ENCODE data around the gene KCP.

Gene KCP

DNA sequence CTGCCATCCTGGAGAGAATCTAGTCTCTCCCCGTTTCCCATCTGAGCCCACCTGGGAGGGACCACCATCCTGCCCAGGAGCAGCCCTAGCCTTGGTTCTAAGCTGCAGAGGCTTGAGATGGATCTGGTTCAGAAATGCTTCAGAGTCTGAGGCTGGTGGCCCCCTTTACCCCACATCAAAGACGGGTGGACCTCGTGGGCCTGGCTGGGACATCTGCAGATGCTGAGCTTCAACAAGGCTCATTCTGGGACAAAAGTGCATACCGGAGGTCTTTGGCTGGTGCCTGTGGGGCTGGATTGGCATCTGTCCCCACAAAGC lies 22.3 kb upstream of the KCP start:
- Histone ChIP-seq H3K27ac (ENCODE audit: low read depth, low read length) (no peak overlapping the region), H3K9ac (ENCODE audit: low read length in 5 of 5) (no peak overlapping the region), H3K27me3 (ENCODE audit: control insufficient read depth in 5 of 5, insufficient read depth in 4 of 5, low read length in 5 of 5) (peaks cover 6 to 32% (median 18%) of the 10 kb centered on the region in 5 donors), H3K4me1 (ENCODE audit: control insufficient read depth in 5 of 5, insufficient read depth in 5 of 5, low read length in 5 of 5) (peaks cover 1 to 27% (median 18%) of the 10 kb centered on the region in 5 donors), H3K4me3 (ENCODE audit: low read depth in 1 of 5, low read length in 5 of 5) (no peak overlapping the region), H3K36me3 (ENCODE audit: control insufficient read depth in 5 of 5, insufficient read depth in 5 of 5, low read length in 5 of 5) (no peaks in the 10 kb centered on the region), H3K9me3 (ENCODE audit: control insufficient read depth in 5 of 5, low read length in 5 of 5) (no peaks in the 10 kb centered on the region)

DNA sequence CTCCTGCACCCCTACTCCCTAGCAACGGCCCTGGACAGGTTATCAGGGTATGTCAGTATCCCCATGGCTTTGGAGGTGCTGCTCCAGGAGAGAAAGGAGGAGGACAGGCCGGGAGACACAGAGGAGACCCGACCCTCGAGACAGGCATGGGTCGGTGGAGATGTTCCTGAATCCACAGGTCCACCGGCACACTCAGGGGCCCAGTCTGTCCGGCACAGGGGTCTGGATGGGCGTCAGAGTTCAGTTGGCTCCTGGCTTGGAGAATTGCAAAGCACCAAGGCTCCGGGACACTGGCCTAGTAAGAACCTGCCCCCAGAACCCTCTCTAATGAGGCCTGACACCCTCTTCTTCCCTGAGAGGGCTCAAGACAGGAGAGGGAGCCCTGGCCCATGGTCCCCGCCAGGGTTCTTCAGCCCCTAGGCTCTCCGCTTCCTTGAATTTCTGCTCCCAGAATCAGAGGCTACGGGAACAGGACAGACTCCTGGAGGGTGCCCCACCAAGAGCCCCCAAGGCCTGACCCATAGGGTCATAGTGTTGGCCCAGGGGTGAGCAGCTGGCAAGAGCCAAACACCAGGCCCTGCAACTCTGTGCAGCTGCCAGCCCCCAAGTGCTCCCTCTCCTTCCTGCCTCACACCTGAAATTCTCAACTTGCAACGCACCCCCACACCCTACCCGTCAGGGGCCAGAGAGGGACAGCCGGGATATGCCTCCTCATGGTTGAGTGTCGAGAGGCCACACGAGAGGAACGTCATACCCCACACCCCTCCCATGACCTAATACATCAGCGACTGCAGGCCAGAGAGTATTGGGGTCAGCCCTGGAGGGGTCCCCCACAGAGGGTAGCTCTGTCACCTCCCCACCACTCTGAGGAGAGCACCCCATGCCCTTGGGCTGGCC lies 21.7 kb upstream of the KCP start:
- Histone ChIP-seq H3K4me3 (ENCODE audit: low read depth in 1 of 5, low read length in 5 of 5) (no peak overlapping the region), H3K9me3 (ENCODE audit: control insufficient read depth in 5 of 5, low read length in 5 of 5) (no peaks in the 10 kb centered on the region), H3K27me3 (ENCODE audit: control insufficient read depth in 5 of 5, insufficient read depth in 4 of 5, low read length in 5 of 5) (peaks cover 5 to 28% (median 18%) of the 10 kb centered on the region in 5 donors), H3K4me1 (ENCODE audit: control insufficient read depth in 5 of 5, insufficient read depth in 5 of 5, low read length in 5 of 5) (peaks cover 1 to 21% (median 13%) of the 10 kb centered on the region in 5 donors), H3K9ac (ENCODE audit: low read length in 5 of 5) (no peak overlapping the region), H3K27ac (ENCODE audit: low read depth, low read length) (no peak overlapping the region), H3K36me3 (ENCODE audit: control insufficient read depth in 5 of 5, insufficient read depth in 5 of 5, low read length in 5 of 5) (no peaks in the 10 kb centered on the region)

DNA sequence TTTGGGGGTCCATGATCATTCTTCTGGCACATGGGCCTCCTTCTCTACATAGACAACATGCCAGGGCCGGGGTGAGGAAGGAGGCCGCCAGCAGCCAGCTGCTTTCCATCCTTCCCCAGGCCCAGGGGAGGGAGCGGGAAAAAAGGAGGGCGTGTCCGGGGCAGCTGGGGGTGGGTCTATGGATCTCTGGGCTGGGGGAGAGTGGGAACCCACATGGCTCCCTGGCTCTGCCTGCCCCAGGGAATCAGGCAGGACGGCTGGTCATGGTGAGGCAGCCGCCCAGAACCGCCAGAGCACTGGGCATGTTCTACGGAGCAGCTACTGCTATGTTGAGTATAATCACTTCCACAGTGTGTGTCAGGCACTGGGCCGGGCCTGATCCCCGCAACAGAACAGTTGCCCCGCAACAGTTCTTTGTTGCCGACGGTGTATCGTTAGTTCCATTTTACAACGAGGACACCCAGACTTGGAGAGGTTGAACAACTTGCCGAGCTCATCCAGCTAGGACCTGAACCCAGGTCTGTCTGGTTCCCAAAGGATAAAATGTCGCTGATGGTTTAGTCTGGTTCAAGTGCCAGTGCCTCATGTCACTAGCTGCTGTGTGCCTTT lies 20.8 kb upstream of the KCP start:
- no peaks in the 10 kb centered on the region for H3K36me3 ChIP-seq (ENCODE audit: control insufficient read depth in 5 of 5, insufficient read depth in 5 of 5, low read length in 5 of 5)
- no peak overlapping the region for H3K27ac ChIP-seq (ENCODE audit: low read depth, low read length)
- H3K9me3 ChIP-seq (ENCODE audit: control insufficient read depth in 5 of 5, low read length in 5 of 5) = no peaks in the 10 kb centered on the region
- H3K27me3 ChIP-seq (ENCODE audit: control insufficient read depth in 5 of 5, insufficient read depth in 4 of 5, low read length in 5 of 5) = peaks cover 3 to 23% (median 17%) of the 10 kb centered on the region in 5 donors
- H3K9ac ChIP-seq (ENCODE audit: low read length in 5 of 5) = no peak overlapping the region
- no peak overlapping the region for H3K4me3 ChIP-seq (ENCODE audit: low read depth in 1 of 5, low read length in 5 of 5)
- peaks cover 1 to 19% (median 11%) of the 10 kb centered on the region in 5 donors for H3K4me1 ChIP-seq (ENCODE audit: control insufficient read depth in 5 of 5, insufficient read depth in 5 of 5, low read length in 5 of 5)

GRCh38 chr7:128928882-128929788 lies 18.6 kb upstream of the KCP start:
- no peaks in the 10 kb centered on the region for H3K36me3 ChIP-seq (ENCODE audit: control insufficient read depth in 5 of 5, insufficient read depth in 5 of 5, low read length in 5 of 5)
- H3K9ac ChIP-seq (ENCODE audit: low read length in 5 of 5) = no peak overlapping the region
- H3K4me1 ChIP-seq (ENCODE audit: control insufficient read depth in 5 of 5, insufficient read depth in 5 of 5, low read length in 5 of 5) = peaks cover 0 to 18% (median 11%) of the 10 kb centered on the region in 5 donors
- no peak overlapping the region for H3K4me3 ChIP-seq (ENCODE audit: low read depth in 1 of 5, low read length in 5 of 5)
- H3K9me3 ChIP-seq (ENCODE audit: control insufficient read depth in 5 of 5, low read length in 5 of 5) = no peaks in the 10 kb centered on the region
- H3K27ac ChIP-seq (ENCODE audit: low read depth, low read length) = no peak overlapping the region
- peaks cover 3 to 18% (median 9%) of the 10 kb centered on the region in 5 donors for H3K27me3 ChIP-seq (ENCODE audit: control insufficient read depth in 5 of 5, insufficient read depth in 4 of 5, low read length in 5 of 5)

DNA sequence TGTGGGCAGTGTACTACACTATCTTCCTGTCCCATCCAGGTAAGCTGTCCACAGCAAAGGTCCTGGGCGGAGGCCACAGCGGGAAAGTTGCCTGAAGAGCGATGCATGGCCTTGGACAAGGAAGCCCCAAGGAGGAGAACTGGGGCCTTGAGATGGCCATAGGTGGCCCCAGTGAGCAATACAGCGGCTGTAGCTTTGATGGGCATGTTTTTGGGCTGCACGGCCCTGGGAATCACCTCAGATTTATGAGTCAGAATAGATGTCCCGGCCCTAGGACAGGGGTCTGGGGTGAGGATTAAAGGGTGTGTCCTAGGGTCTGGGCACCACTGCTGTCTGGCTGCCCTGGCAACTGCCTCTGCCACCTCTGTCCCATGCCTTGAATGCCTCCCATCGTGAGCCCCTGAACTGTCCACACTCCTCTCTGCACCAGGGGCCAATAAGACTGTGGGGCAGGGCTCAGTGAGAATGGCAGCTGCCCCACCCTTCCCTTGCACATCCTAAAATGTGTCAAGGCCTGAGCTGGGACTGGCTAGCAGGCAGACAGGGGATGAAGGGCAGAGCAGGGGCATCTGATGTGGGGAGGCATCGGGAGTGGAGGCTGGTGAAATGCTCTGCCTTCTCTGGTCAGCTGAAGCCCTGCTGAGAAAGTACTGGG lies 17.8 kb upstream of the KCP start:
- peaks cover 3 to 17% (median 9%) of the 10 kb centered on the region in 5 donors for H3K27me3 ChIP-seq (ENCODE audit: control insufficient read depth in 5 of 5, insufficient read depth in 4 of 5, low read length in 5 of 5)
- no peak overlapping the region for H3K27ac ChIP-seq (ENCODE audit: low read depth, low read length)
- peaks cover 0 to 10% (median 8%) of the 10 kb centered on the region in 5 donors for H3K4me1 ChIP-seq (ENCODE audit: control insufficient read depth in 5 of 5, insufficient read depth in 5 of 5, low read length in 5 of 5)

DNA sequence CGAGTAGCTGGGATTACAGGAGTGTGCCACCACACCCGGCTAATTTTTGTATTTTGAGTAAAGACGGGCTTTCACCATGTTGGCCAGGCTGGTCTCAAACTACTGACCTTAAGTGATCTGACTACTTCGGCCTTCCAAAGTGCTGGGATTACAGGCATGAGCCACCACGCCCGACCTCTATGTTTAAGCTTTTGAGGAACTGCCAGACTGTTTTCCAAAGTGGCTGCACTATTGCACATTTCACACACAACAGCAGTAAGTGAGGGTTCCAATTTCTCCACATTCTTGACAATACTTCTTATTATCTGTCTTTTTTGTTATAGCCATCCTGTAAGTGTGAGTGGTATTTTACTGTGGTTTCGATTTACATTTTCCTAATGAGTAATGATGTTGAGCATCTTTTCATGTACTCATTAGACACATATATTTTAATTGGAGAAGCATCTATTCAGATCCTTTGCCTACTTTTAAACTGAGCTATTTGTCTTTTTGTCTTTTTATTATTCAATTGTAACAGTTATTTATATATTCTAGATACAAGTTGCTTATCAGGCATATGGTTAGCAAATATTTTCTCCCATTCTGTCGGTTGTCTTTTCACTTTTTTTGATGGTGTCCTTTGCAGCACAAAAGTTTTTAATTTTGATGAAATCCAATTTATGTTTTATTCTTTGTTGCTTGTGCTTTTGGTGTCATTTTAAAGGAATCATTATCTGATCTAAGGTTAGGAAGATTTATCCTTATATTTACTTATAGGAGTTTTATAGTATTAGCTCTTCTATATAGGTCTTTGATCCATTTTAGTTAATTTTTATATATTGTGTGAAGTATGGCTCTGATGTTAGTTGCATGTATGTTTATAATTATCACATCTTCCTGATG lies 14.4 kb upstream of the KCP start:
- Histone ChIP-seq H3K27me3 (ENCODE audit: control insufficient read depth in 5 of 5, insufficient read depth in 4 of 5, low read length in 5 of 5) (peaks cover 0 to 20% (median 8%) of the 10 kb centered on the region in 5 donors), H3K4me3 (ENCODE audit: low read depth in 1 of 5, low read length in 5 of 5) (no peak overlapping the region), H3K27ac (ENCODE audit: low read depth, low read length) (no peak overlapping the region)

More for the DNA sequence above, 17.8 kb upstream of the KCP start:
- no peak overlapping the region for H3K9ac ChIP-seq (ENCODE audit: low read length in 5 of 5)
- no peaks in the 10 kb centered on the region for H3K36me3 ChIP-seq (ENCODE audit: control insufficient read depth in 5 of 5, insufficient read depth in 5 of 5, low read length in 5 of 5)
- H3K4me3 ChIP-seq (ENCODE audit: low read depth in 1 of 5, low read length in 5 of 5) = no peak overlapping the region
- no peaks in the 10 kb centered on the region for H3K9me3 ChIP-seq (ENCODE audit: control insufficient read depth in 5 of 5, low read length in 5 of 5)

GRCh38 chr7:128923411-128923800 lies 12.9 kb upstream of the KCP start:
- Histone ChIP-seq H3K27me3 (ENCODE audit: control insufficient read depth in 5 of 5, insufficient read depth in 4 of 5, low read length in 5 of 5) (peaks cover 0 to 26% (median 9%) of the 10 kb centered on the region in 5 donors), H3K9me3 (ENCODE audit: control insufficient read depth in 5 of 5, low read length in 5 of 5) (no peaks in the 10 kb centered on the region), H3K36me3 (ENCODE audit: control insufficient read depth in 5 of 5, insufficient read depth in 5 of 5, low read length in 5 of 5) (no peaks in the 10 kb centered on the region), H3K9ac (ENCODE audit: low read length in 5 of 5) (no peak overlapping the region), H3K4me1 (ENCODE audit: control insufficient read depth in 5 of 5, insufficient read depth in 5 of 5, low read length in 5 of 5) (peaks cover 0 to 12% (median 0%) of the 10 kb centered on the region in 5 donors), H3K4me3 (ENCODE audit: low read depth in 1 of 5, low read length in 5 of 5) (no peak overlapping the region), H3K27ac (ENCODE audit: low read depth, low read length) (no peak overlapping the region)

More for the DNA sequence above, 14.4 kb upstream of the KCP start:
- Histone ChIP-seq H3K36me3 (ENCODE audit: control insufficient read depth in 5 of 5, insufficient read depth in 5 of 5, low read length in 5 of 5) (no peaks in the 10 kb centered on the region), H3K9me3 (ENCODE audit: control insufficient read depth in 5 of 5, low read length in 5 of 5) (no peaks in the 10 kb centered on the region), H3K4me1 (ENCODE audit: control insufficient read depth in 5 of 5, insufficient read depth in 5 of 5, low read length in 5 of 5) (peaks cover 0 to 5% (median 0%) of the 10 kb centered on the region in 5 donors), H3K9ac (ENCODE audit: low read length in 5 of 5) (no peak overlapping the region)

DNA sequence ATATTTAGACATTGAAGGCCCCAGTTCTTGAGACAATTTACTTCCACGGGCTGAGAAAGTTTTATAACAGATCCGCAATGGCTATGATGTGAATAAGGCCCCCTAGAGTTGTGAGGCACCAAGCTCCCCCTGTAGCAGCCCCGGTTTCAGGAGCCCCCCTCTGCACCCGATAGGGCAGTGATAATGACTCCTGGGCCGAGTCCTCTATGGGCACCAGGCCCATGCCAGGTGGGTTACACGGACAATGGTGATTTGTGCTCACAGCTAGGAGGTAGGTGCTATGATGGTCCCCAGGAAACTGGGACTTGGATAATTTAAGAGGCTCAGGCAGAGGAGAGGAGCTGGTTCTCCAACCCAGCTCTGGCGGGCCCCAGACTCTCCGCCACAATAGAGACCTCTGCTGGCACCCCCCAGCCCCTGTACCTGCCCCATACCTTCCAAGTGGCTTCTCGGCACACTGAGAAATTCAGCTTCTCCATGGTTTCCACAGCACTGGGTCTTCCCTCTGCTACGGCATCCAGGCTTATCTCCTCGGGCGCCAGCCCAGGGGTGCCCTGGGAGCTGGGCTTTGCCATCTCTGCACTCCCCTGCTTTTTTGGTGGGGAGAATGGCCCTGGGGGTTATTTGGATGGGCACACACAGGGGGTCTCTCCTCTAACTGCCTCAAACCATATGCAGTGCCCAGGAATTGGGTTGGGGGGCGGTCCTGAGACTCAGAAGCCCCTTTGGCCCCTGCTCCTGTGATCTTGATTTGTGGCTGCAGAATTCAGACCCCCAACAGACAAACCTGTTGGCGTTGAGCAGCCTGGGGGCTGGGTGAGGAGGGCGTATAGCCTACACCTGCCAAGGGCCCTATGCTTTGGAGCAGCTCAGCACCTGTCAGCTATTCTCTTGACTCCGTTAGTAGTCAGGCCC lies 12.2 kb upstream of the KCP start:
- Histone ChIP-seq H3K9ac (ENCODE audit: low read length in 5 of 5) (no peak overlapping the region), H3K27me3 (ENCODE audit: control insufficient read depth in 5 of 5, insufficient read depth in 4 of 5, low read length in 5 of 5) (peaks cover 0 to 29% (median 9%) of the 10 kb centered on the region in 5 donors), H3K27ac (ENCODE audit: low read depth, low read length) (no peak overlapping the region), H3K36me3 (ENCODE audit: control insufficient read depth in 5 of 5, insufficient read depth in 5 of 5, low read length in 5 of 5) (no peaks in the 10 kb centered on the region), H3K4me3 (ENCODE audit: low read depth in 1 of 5, low read length in 5 of 5) (no peak overlapping the region), H3K4me1 (ENCODE audit: control insufficient read depth in 5 of 5, insufficient read depth in 5 of 5, low read length in 5 of 5) (peaks cover 0 to 12% (median 0%) of the 10 kb centered on the region in 5 donors), H3K9me3 (ENCODE audit: control insufficient read depth in 5 of 5, low read length in 5 of 5) (no peaks in the 10 kb centered on the region)

Data from subcutaneous abdominal adipose tissue (tissue), 5 donors.